Skeletal muscle satellite cell (primary cell): ENCODE measurements around the gene RASSF5.
A peak's percentile ranks its signal among the peaks of the same experiment; 100 is the strongest.

Experiments
- H3K27me3 ChIP-seq: 2 replicates; pipeline ENCODE4 v1.7.0; 2013; ENCODE audit warnings: low read length; ENCODE audit not compliant: control insufficient read depth, insufficient read depth
- H3K36me3 ChIP-seq: 2 replicates; pipeline ENCODE4 v1.7.0; 2013; ENCODE audit warnings: mild to moderate bottlenecking, control low read depth, low read length; ENCODE audit not compliant: insufficient read depth
- H3K4me1 ChIP-seq: 2 replicates; pipeline ENCODE4 v1.7.0; 2013; ENCODE audit warnings: low read length; ENCODE audit not compliant: control insufficient read depth, insufficient read depth
- H3K4me2 ChIP-seq: 2 replicates; pipeline ENCODE4 v1.7.0; 2013; ENCODE audit warnings: mild to moderate bottlenecking, low read length
- H3K4me3 ChIP-seq: 2 replicates; pipeline ENCODE4 v1.7.0; 2013; ENCODE audit warnings: low read length
- H3K9ac ChIP-seq: 2 replicates; pipeline ENCODE4 v1.7.0; 2013; ENCODE audit warnings: mild to moderate bottlenecking, low read depth, low read length, moderate library complexity
- H3K9me3 ChIP-seq: replicated peaks from 2 replicates; pipeline ENCODE4 v1.7.0; 2013; ENCODE audit warnings: mild to moderate bottlenecking, control low read depth, low read length

RASSF5 gene

GRCh38 chr1:206468571-206468970 is 38.8 kb upstream of the RASSF5 start:
- Histone ChIP-seq H3K4me2 (no peak overlapping the region), H3K4me1 (peaks cover 56% of the 10 kb centered on the region), H3K27me3 (no peaks in the 10 kb centered on the region), H3K9ac (no peak overlapping the region), H3K36me3 (peaks cover 6% of the 10 kb centered on the region), H3K4me3 (no peak overlapping the region), H3K9me3 (no peaks in the 10 kb centered on the region)

DNA sequence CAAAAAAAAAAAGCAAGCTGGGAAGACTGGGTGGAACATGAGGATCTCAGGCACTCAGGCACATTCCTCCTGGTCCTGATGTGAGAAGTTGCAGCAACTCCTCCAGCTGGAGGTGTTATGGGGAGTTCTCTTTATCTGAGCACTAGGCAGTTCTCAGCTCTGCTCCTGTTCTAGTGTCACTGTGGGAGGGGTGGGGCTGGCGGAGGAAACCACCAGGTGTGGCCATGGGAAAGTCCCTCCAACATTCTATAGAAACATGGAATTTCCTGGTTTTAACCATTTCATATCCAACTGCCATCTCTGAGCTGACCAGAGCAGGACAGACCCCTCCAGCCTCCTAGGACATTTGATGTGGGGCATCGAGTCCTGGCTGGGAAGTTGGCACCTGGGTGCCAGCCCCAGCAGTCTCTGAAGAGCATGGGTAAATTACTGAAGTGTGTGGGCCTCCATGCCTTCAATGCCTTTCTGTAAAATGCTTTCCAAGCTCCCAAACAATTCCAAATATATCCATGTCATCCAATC is 37.9 kb upstream of the RASSF5 start:
- Histone ChIP-seq H3K9ac (peak overlapping the region; percentile 16), H3K4me1 (peaks cover 52% of the 10 kb centered on the region), H3K27me3 (no peaks in the 10 kb centered on the region), H3K4me2 (peak overlapping the region; percentile 97), H3K36me3 (no peaks in the 10 kb centered on the region), H3K9me3 (no peaks in the 10 kb centered on the region), H3K4me3 (peak overlapping the region; percentile 84)

- peak within 1 kb of the TSS; percentile 83 for H3K9ac ChIP-seq
- H3K4me1 ChIP-seq: peaks cover 45% of the 10 kb centered on the region
- H3K36me3 ChIP-seq: peaks cover 2% of the 10 kb centered on the region
- peak within 1 kb of the TSS; percentile 97 for H3K4me2 ChIP-seq
- peak within 1 kb of the TSS; percentile 84 for H3K4me3 ChIP-seq
- H3K27me3 ChIP-seq: no peaks in the 10 kb centered on the region
- H3K9me3 ChIP-seq: no peaks in the 10 kb centered on the region
These were observed 37.2 kb upstream of the RASSF5 start, which contains the start of gene IKBKE for GRCh38 chr1:206469933-206470691. Gene IKBKE, plus strand, starts transcription at chr1:206470476. Its CDS starts 2,752 bp downstream, at chr1:206473228.

DNA sequence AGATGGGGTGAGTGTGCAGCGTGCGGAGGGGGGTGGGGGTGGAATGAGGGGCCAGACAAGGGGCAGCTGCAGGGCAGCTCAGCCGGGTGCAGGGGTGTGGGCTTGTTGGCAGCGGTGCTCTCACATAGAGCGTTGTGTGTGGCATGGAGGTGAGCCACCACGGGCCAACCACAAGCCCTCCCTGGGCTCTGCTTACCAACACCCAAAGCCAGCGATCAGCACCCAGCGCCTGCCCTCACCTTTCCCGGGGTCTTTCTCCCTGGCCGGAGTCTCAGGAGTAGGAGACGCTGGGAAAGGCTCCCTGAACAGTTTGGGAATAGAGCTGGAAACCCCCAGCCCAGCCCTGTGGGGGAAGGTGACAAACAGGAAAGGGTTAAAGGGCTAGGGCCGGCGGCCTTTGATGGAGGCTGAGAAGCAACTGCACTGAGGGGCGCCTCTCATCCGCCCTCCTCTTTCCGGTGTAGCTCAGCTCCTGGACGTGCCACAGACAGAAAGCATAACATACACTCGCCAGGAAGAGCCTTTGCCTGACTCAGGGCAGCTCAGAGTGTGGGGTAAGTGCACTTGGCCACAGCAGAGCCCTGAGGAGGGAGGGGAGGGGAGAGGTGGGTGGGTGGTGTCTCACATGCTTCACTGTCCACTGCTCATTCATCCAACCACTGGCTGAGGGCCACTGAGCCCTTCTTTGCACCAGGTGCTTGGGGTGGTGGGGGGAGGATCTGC is 36.5 kb upstream of the RASSF5 start:
- Histone ChIP-seq H3K4me3 (peak overlapping the region; percentile 84), H3K27me3 (no peaks in the 10 kb centered on the region), H3K9me3 (no peaks in the 10 kb centered on the region), H3K9ac (peak overlapping the region; percentile 83), H3K4me2 (peak overlapping the region; percentile 97), H3K36me3 (peaks cover 6% of the 10 kb centered on the region), H3K4me1 (peaks cover 44% of the 10 kb centered on the region)

DNA sequence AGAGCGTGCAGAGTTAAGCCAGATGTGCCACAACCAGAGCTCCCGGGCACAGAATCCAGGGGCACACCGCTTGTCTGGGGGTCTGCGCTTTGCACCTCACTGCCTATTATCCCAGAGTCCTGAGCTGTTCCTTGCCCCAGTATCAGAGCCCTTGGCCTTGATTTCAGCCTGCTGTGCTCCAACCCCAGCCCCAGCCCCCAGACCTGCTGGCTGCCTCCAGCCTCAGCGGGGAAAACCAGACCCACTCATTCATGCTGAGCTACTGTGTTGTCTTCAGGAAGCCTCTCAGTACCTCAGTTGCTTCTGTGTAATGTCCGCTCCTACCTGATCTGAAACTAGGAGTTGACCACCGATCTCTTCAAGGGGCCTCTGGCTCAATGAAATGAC is 35.9 kb upstream of the RASSF5 start:
- no peaks in the 10 kb centered on the region for H3K9me3 ChIP-seq
- H3K4me3 ChIP-seq: peak overlapping the region; percentile 84
- peaks cover 44% of the 10 kb centered on the region for H3K4me1 ChIP-seq
- peaks cover 12% of the 10 kb centered on the region for H3K36me3 ChIP-seq
- peak overlapping the region; percentile 97 for H3K4me2 ChIP-seq
- no peaks in the 10 kb centered on the region for H3K27me3 ChIP-seq
- H3K9ac ChIP-seq: peak overlapping the region; percentile 33

DNA sequence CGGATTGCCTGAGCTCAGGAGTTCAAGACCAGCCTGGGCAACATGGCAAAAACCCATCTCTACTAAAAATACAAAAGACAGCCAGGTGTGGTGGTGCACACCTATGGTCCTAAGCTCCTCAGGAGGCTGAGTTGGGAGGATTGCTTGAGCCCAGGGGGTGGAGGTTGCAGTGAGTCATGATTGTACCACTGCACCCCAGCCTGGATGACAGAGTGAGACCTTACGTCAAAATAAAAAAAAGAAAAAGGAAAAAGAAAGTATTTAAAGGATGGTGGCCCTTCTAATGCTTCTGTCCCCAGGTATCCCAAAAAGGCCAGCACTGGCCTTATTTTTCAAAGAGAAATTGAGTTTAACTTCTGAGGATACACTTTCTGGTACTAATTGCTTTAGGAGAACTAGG is 35.3 kb upstream of the RASSF5 start:
- peak overlapping the region; percentile 19 for H3K4me3 ChIP-seq
- peaks cover 44% of the 10 kb centered on the region for H3K4me1 ChIP-seq
- H3K36me3 ChIP-seq: peaks cover 17% of the 10 kb centered on the region
- H3K4me2 ChIP-seq: peak overlapping the region; percentile 97
- H3K9ac ChIP-seq: peak overlapping the region; percentile 10
- no peaks in the 10 kb centered on the region for H3K9me3 ChIP-seq
- H3K27me3 ChIP-seq: no peaks in the 10 kb centered on the region

DNA sequence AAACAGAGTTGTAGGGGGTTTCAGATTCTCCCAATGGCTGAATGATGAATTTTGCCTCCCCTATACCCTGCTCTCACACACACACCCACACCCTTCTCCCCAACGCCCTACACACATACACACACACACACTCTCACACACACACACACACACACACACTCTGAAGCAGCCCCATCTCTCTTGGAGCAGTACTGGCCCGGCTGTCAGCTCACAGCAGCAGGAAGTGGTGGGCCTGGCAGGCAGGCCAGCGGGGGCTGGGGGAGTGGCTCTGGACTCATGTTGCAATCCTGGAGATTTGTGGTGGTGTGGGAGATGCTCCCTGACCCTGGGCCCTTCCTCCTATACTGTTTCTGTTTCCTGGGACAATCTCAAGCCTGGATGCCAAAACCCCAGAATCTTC is 34.9 kb upstream of the RASSF5 start:
- Histone ChIP-seq H3K4me2 (peak overlapping the region; percentile 97), H3K4me1 (peaks cover 43% of the 10 kb centered on the region), H3K9ac (peak overlapping the region; percentile 10), H3K36me3 (peaks cover 21% of the 10 kb centered on the region), H3K9me3 (no peaks in the 10 kb centered on the region), H3K27me3 (no peaks in the 10 kb centered on the region), H3K4me3 (peak overlapping the region; percentile 47)

- Histone ChIP-seq H3K9ac (peak overlapping the region; percentile 10), H3K36me3 (peaks cover 24% of the 10 kb centered on the region), H3K27me3 (no peaks in the 10 kb centered on the region), H3K4me1 (peaks cover 39% of the 10 kb centered on the region), H3K9me3 (no peaks in the 10 kb centered on the region), H3K4me2 (peak overlapping the region; percentile 97), H3K4me3 (peak overlapping the region; percentile 47)
These were observed 34.4 kb upstream of the RASSF5 start for GRCh38 chr1:206472886-206473285.

DNA sequence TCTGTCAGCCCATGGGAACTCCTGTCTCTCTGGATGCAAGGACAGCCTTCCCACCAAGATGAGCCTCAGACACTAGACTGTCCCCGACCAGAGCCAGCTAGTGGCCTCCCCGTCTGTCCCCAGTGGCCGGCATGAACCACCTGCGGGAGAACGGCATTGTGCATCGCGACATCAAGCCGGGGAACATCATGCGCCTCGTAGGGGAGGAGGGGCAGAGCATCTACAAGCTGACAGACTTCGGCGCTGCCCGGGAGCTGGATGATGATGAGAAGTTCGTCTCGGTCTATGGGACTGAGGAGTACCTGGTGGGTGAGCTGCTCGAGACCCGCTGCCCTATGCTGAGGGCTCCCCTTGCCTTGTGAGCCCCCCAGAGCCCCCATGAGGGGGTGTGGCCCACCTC is 31.3 kb upstream of the RASSF5 start:
- Histone ChIP-seq H3K4me2 (no peak overlapping the region), H3K4me3 (no peak overlapping the region), H3K4me1 (peaks cover 27% of the 10 kb centered on the region), H3K9me3 (no peaks in the 10 kb centered on the region), H3K9ac (no peak overlapping the region), H3K36me3 (peaks cover 41% of the 10 kb centered on the region), H3K27me3 (no peaks in the 10 kb centered on the region)

DNA sequence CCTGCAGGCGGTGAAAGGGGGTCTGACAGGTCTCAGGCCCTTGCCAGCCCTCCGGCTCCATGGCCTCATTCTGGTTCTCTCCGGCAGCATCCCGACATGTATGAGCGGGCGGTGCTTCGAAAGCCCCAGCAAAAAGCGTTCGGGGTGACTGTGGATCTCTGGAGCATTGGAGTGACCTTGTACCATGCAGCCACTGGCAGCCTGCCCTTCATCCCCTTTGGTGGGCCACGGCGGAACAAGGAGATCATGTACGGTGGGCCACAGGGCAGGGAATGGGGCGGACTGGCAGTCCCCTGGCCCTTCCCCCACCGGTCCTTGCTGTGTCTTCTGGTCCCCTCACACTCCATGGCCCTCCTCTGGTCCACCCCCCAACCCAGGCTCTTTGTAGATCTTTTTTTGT is 30.7 kb upstream of the RASSF5 start:
- no peaks in the 10 kb centered on the region for H3K9me3 ChIP-seq
- no peak overlapping the region for H3K4me3 ChIP-seq
- H3K36me3 ChIP-seq: peaks cover 44% of the 10 kb centered on the region
- H3K4me2 ChIP-seq: no peak overlapping the region
- no peak overlapping the region for H3K9ac ChIP-seq
- H3K27me3 ChIP-seq: no peaks in the 10 kb centered on the region
- H3K4me1 ChIP-seq: peaks cover 26% of the 10 kb centered on the region

GRCh38 chr1:206477110-206477509 is 30.2 kb upstream of the RASSF5 start:
- no peaks in the 10 kb centered on the region for H3K27me3 ChIP-seq
- no peaks in the 10 kb centered on the region for H3K9me3 ChIP-seq
- peaks cover 21% of the 10 kb centered on the region for H3K4me1 ChIP-seq
- no peak overlapping the region for H3K4me3 ChIP-seq
- H3K4me2 ChIP-seq: no peak overlapping the region
- peaks cover 46% of the 10 kb centered on the region for H3K36me3 ChIP-seq
- no peak overlapping the region for H3K9ac ChIP-seq
